Right renal cortex interstitium (tissue), 3 donors: ENCODE measurements around the gene SCN3A. TPM values are rescaled to one million over a fixed set of nuclear protein-coding genes. Genes with fewer than 3 reads are reported as not detected.
A peak's percentile ranks its signal among the peaks of the same experiment; 100 is the strongest.

ENCODE experiments used
- DNase-seq, 3 donors: peaks; one replicate each; pipeline ENCODE4 v3.0.0-alpha.2; 2013; ENCODE audit warnings: low read depth in 3 of 3, low spot score in 2 of 3
- polyA plus RNA-seq, 3 donors: library from polyadenylated mRNA; unstranded; fragments of 120-200 nt; gene quantifications; one replicate each; pipeline ENCODE4 v1.2.1, GENCODE V29; 2013; ENCODE audit not compliant: insufficient read length in 3 of 3

SCN3A gene
- under 1 TPM; 0.18 to 0.34 (median 0.28) TPM for polyA plus RNA-seq

DNA sequence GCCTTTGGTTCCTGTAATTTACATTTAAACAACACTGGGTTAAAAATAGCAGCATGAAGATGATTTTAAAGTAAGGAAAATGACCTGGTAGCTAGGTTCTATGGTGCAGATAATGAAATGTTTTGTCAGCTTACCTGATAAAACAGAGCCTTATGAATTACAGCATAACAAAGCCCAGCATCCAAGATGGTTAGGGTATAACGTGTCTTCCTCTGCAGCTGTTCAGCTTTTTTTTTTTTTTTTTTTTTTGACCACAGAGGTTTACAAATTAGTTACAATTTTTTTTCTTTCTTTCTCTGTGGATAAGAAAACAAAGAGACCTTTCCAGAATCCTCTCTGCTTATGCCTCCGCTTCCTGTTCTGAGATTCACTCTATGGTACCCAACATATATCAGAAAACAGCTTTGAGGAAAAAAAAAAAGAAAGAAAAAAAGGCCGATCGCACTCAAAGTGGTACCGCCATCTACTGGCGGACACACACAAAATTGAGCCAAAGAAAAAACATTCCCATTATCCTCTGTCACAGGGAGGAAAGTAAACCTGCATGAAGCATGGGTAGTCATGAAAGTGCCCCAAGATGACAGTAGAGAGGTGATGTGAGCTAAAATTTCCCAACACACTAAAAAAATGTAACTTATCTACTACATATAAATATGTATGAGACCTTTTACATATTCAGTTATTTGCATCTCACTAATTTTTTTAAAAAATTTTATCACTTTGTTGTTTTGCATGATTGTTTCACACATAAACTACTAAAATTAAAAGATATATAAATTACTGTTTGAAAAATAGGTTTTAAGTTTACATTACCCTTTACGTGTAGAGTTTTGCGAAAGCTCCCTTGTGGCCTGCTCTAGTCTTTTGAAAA lies at the start of gene SCN3A:
Gene SCN3A, minus strand, starts transcription at position 362 of the 871 bp plus-strand sequence. CDS start 27,656 bp downstream, outside the sequence.
- peak in 2 of 3 donors; percentile 7 for DNase-seq

DNA sequence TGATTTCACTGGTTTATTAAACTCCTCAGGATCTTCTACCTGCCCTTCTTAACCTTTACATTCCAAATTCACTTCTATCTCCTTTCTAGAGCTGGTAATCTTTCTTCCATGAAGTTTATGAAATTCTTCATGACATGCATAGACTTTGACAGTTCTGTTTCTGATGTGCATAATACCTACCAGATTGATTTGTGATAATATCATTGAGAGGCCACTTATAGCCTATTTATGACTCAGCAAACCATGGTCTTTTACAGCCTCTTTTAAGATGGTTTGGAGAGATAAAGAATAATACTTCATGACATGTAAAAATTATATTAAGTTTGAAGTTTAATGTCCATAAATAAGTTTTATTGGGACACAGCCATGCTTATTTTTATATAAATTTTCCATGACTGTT lies 49.3 kb upstream of the SCN3A start:
- no peak for DNase-seq

DNA sequence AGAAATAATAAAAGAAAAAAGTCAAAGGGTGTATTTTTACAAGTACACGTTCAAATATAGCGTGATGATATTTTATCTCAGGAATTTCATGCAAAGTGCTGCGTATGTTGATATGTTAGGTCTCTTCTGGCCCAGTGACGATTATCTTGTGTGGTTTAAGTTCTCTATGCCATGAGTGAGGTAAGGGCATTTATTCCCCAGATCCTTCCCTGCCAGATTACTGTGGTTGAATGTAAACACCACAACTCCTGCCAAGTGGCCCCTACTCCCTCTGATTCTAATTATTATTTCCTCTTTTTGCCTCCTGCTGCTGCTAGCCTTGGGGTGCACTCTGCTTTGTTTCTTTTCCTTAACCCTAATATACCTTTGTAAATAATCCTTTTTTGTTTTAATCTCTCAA lies 47.5 kb upstream of the SCN3A start:
- DNase-seq: no peak

DNA sequence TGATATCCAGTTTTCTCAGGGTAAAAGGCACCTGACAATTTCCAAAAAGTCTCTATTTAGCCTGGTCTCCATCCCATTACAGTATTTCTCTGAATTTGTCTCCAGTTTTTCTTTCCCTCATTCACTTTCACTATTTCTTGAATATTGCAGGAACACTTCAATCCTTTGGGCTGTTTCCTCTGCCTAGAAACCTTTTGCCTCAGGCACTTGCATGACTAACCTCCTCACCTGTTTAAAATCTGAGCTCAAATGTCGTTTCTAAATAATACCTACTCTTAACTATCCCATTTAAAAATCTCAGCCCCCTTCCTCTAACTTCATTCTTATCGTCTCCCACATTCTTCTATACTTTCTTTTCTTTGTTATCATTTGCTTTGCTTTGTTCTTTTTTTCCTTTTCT lies 44.4 kb upstream of the SCN3A start:
- no peak for DNase-seq

DNA sequence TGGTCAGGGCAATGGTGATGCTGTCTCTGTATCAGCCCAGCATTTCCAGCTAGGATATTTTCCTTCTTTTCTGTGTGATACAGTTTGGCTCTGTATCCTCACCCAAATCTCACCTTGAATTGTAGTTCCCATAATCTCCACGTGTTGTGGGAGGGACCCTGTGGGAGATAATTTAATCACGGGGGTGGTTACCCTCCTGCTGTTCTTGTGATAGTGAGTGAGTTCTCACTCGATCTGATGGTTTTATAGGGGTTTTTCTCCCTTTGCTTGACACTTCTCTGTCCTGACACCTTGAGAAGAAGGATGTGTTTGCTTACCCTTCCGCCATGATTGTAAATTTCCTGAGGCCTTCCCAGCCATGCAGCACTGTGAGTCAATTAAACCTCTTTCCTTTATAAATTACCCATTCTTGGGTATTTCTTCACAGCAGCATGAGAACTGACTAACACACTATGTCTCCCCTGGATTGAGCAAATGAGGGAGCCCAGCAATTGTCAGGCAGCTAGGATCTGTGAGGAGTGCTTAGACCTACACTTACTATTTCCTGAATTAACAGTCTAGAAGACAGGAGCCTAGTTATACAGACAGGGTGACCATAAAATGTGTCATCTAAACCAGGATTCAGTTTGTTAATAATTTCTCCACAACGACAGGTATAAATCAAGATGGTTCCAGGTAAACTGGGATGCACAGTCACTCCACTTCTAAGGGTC lies 41.4 kb upstream of the SCN3A start:
- no peak for DNase-seq

DNA sequence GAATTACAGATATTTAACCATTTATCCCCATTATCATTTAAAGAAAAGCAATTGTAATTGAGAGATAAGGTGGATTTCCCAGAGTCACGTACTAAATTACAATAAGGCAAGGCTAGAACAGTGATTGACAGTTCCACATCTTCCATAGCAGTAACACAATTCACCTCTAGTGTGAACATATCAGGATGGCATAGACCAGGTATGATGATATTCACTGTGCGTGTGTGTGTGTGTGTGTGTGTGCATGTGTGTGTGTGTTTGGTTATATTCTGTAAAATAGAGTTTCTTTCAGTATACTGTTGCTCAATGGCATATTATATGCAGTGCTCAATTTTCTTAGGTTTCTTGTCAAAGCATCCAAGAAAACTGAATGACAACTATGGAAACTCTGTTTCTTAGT lies 37.1 kb upstream of the SCN3A start:
- no peak for DNase-seq

- DNase-seq: no peak
These were observed 36.1 kb upstream of the SCN3A start for GRCh38 chr2:165239856-165240515.

DNA sequence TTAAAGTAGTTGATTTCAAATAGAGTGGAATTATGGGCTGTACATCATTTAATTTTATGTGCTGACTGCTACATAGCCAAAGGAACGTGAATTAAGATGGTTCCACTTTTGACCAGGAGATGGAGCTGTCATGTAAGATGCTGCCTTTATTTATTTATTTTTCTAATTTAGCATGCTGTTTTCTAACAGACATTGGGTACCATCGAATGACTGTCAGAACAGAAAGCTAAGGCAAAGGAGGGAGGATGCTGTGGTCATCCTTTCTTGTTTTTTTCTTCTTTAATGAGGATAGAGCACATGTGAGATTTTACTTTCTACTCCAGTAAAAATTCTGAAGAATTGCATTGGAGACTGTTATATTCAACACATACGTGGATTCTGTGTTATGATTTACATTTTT lies 35.4 kb upstream of the SCN3A start, which contains the start of gene SCN2A:
Gene SCN2A, plus strand, starts transcription at position 185 of the 400 bp plus-strand sequence. CDS start 56,410 bp downstream, outside the sequence.
- peak in 2 of 3 donors; percentile 21 for DNase-seq

DNA sequence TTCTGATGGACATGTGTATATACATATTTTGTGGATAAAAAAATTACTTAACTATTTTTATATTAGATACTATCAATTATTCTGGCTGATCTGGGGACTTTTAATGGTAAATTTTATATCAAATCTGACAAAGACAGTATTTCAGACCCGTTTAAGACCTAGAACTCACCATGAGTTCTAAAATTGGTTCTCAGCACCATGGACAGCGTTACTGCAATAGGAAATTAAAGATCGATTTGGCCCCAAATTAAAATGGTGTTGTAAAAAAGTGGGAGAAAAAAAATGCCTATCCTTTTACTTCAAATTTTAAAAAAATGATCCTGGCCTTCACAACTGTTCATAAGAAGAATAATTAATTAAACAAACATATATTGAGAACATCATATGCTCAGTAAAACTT lies 34.4 kb upstream of the SCN3A start:
- peak in 2 of 3 donors; percentile 4 to 6 for DNase-seq

DNA sequence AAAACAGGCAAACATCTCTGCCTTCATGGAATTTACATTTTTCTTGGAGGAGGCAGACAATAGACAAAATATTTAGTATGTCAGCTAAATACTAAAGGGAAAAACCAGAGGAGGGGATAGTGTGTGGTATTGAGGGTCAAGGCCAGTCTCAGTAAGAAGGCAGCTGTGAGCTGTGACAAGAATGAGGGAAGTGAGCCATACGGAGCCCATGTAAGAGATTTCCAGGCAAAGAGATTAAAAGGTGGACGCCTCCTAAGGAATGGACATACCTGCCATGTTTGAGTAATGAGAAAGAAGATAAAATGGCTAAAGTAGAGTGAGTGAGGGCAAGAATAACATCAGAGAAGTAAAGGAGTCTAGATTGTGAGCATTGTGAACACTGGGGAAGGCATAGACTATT lies 33.2 kb upstream of the SCN3A start:
- no peak for DNase-seq

GRCh38 chr2:165227571-165227970 lies 23.7 kb upstream of the SCN3A start:
- DNase-seq: no peak

DNA sequence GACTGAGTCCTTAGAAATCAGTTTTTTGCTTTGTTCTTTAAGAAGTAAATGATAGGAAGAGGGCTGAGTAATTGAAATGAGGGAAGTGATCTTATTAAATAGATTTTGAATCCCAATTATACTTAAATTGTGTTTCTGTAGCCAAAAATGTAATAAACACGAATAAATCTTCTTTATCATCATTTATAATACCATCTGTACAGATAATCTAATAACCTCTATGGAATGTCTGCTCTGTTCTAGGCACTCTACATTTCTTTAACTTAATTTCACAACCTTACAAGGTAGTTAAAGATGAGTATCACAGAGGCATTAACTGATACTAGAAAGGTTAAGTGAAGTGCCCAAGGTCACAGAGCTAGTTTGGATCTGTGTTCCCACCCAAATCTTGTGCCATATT lies 21.1 kb upstream of the SCN3A start:
- DNase-seq: no peak

GRCh38 chr2:165219481-165219880 lies 15.6 kb upstream of the SCN3A start:
- no peak for DNase-seq

DNA sequence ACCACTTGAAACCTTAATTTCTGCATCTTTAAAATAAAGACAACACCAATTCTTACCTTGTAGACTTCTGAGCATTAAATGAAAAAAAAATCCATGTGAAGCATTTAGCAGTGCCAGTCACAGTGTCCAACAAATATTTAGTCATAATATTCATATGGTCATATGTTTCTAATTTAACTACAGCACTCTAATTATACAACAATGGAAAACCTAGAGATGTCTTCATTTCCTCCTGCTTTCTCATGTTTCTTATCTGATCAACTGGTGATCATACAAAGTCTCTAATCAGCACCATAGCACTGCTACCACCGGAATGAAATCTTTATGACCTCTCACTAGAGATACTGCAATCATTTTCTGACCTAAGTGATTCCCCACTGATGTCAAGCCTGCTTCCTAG lies 10.2 kb upstream of the SCN3A start:
- DNase-seq: no peak

DNA sequence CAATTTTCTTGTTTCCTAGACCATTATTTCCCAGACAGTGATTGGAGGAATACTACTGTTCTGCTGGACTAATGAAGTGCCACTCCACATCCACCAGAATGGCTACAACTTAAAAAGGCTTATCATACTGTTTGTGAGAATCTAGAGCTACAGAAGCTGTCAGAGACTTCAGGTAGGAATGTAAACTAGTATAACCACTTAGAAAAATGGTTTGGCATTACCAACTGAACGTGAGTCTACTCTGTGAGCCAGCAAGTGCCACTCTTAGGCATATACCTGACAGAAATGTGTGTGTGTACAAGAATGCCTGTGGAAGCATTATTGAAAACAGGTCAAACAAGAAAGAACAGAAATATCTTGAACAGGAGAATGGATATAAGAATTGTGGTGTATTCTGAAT lies 4.2 kb upstream of the SCN3A start:
- no peak for DNase-seq

- no peak for DNase-seq
These were observed 2.0 kb upstream of the SCN3A start for GRCh38 chr2:165205865-165206264.

DNA sequence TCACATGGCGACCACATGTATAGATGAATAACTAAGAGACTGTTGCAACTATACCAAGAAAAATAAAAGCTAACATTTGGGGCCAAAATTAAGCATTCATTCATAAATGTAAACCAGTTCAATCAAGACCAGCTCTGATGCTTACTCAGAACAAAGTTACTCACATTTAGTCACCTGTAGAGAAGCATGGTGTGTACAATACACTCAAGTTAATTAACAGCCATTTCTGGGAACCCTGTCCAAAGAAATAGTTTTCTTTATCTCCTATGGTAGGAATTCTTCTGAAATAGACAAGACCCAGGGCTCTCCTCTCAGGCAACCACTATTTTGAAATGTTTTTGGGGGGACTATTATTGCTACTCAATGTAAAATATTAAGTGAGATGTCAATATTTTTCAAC lies 1.6 kb downstream of the SCN3A start:
- DNase-seq: no peak

GRCh38 chr2:165198181-165198580 lies 5.7 kb downstream of the SCN3A start:
- DNase-seq: no peak

GRCh38 chr2:165197346-165197745 lies 6.5 kb downstream of the SCN3A start:
- DNase-seq: no peak

- DNase-seq: no peak
These were observed 7.4 kb downstream of the SCN3A start for GRCh38 chr2:165196411-165196810.

GRCh38 chr2:165193178-165193777 lies 10.6 kb downstream of the SCN3A start:
- DNase-seq: no peak
